Renal pelvis (tissue), 12 donors: Measurements from ENCODE around the gene RALB. TPM values are rescaled to one million over a fixed set of nuclear protein-coding genes. Genes with fewer than 3 reads are reported as not detected.

Source experiments
- DNase-seq: peaks from one replicate; pipeline ENCODE4 v3.0.0-alpha.2; 2013
- long read RNA-seq, 16 experiments: transcript quantifications; one replicate each; lab custom pipeline, GENCODE V29; 2026
- polyA plus RNA-seq, 3 donors: library from polyadenylated mRNA; unstranded; fragments of 120-200 nt; gene quantifications; one replicate each; pipeline ENCODE4 v1.2.1, GENCODE V29; 2013; ENCODE audit not compliant: insufficient read length in 3 of 3

RALB gene
- polyA plus RNA-seq = 10 to 100 TPM; 67.3 to 82.4 (median 78.0) TPM
- long read RNA-seq, donor 1, transcript RALB-203 (5 exons, 1,252 nt) = minor isoform, 12 of 40 reads
- long read RNA-seq, donor 1, transcript RALB-201 (5 exons, 2,344 nt) = major isoform, 16 of 40 reads
- long read RNA-seq, donor 1, partial matches to known transcripts = 12 of 40 reads
- long read RNA-seq, donor 1, other reads (novel, unspliced or antisense) = 0 of 40 reads
- long read RNA-seq, donor 2, transcript RALB-203 (5 exons, 1,252 nt) = minor isoform, 13 of 82 reads
- long read RNA-seq, donor 2, transcript RALB-201 (5 exons, 2,344 nt) = major isoform, 35 of 82 reads
- long read RNA-seq, donor 2, partial matches to known transcripts = 33 of 82 reads
- long read RNA-seq, donor 2, other reads (novel, unspliced or antisense) = 0 of 82 reads
- long read RNA-seq, donor 3, transcript RALB-203 (5 exons, 1,252 nt) = minor isoform, 5 of 19 reads
- long read RNA-seq, donor 3, transcript RALB-201 (5 exons, 2,344 nt) = major isoform, 14 of 19 reads
- long read RNA-seq, donor 3, partial matches to known transcripts = 0 of 19 reads
- long read RNA-seq, donor 3, other reads (novel, unspliced or antisense) = 0 of 19 reads
- long read RNA-seq, donor 4, transcript RALB-203 (5 exons, 1,252 nt) = minor isoform, 13 of 67 reads
- long read RNA-seq, donor 4, transcript RALB-201 (5 exons, 2,344 nt) = major isoform, 27 of 67 reads
- long read RNA-seq, donor 4, partial matches to known transcripts = 27 of 67 reads
- long read RNA-seq, donor 4, other reads (novel, unspliced or antisense) = 0 of 67 reads
- long read RNA-seq, donor 5, transcript RALB-201 (5 exons, 2,344 nt) = minor isoform, 7 of 15 reads
- long read RNA-seq, donor 5, transcript RALB-203 (5 exons, 1,252 nt) = major isoform, 8 of 15 reads
- long read RNA-seq, donor 5, partial matches to known transcripts = 0 of 15 reads
- long read RNA-seq, donor 5, other reads (novel, unspliced or antisense) = 0 of 15 reads
- long read RNA-seq, donor 6, transcript RALB-203 (5 exons, 1,252 nt) = minor isoform, 13 of 60 reads
- long read RNA-seq, donor 6, transcript RALB-201 (5 exons, 2,344 nt) = major isoform, 24 of 60 reads
- long read RNA-seq, donor 6, partial matches to known transcripts = 22 of 60 reads
- long read RNA-seq, donor 6, other reads (novel, unspliced or antisense) = 0 of 60 reads
- long read RNA-seq, donor 7, transcript RALB-201 (5 exons, 2,344 nt) = major isoform, 21 of 41 reads
- long read RNA-seq, donor 7, transcript RALB-203 (5 exons, 1,252 nt) = minor isoform, 10 of 41 reads
- long read RNA-seq, donor 7, partial matches to known transcripts = 10 of 41 reads
- long read RNA-seq, donor 7, other reads (novel, unspliced or antisense) = 0 of 41 reads
- long read RNA-seq, donor 8, transcript RALB-201 (5 exons, 2,344 nt) = major isoform, 10 of 11 reads
- long read RNA-seq, donor 8, partial matches to known transcripts = 0 of 11 reads
- long read RNA-seq, donor 8, other reads (novel, unspliced or antisense) = 0 of 11 reads
- long read RNA-seq, donor 9, transcript RALB-201 (5 exons, 2,344 nt) = major isoform, 16 of 31 reads
- long read RNA-seq, donor 9, partial matches to known transcripts = 11 of 31 reads
- long read RNA-seq, donor 9, other reads (novel, unspliced or antisense) = 0 of 31 reads
- long read RNA-seq, donor 10, transcript RALB-203 (5 exons, 1,252 nt) = minor isoform, 7 of 34 reads
- long read RNA-seq, donor 10, transcript RALB-201 (5 exons, 2,344 nt) = major isoform, 19 of 34 reads
- long read RNA-seq, donor 10, partial matches to known transcripts = 8 of 34 reads
- long read RNA-seq, donor 10, other reads (novel, unspliced or antisense) = 0 of 34 reads
- long read RNA-seq, donor 11, transcript RALB-201 (5 exons, 2,344 nt) = minor isoform, 8 of 27 reads
- long read RNA-seq, donor 11, transcript RALB-203 (5 exons, 1,252 nt) = major isoform, 10 of 27 reads
- long read RNA-seq, donor 11, partial matches to known transcripts = 9 of 27 reads
- long read RNA-seq, donor 11, other reads (novel, unspliced or antisense) = 0 of 27 reads
- long read RNA-seq, donor 12, transcript RALB-201 (5 exons, 2,344 nt) = major isoform, 31 of 65 reads
- long read RNA-seq, donor 12, transcript RALB-203 (5 exons, 1,252 nt) = minor isoform, 14 of 65 reads
- long read RNA-seq, donor 12, partial matches to known transcripts = 20 of 65 reads
- long read RNA-seq, donor 12, other reads (novel, unspliced or antisense) = 0 of 65 reads
- long read RNA-seq, donor 13, transcript RALB-201 (5 exons, 2,344 nt) = major isoform, 10 of 39 reads
- long read RNA-seq, donor 13, transcript RALB-203 (5 exons, 1,252 nt) = minor isoform, 9 of 39 reads
- long read RNA-seq, donor 13, partial matches to known transcripts = 20 of 39 reads
- long read RNA-seq, donor 13, other reads (novel, unspliced or antisense) = 0 of 39 reads
- long read RNA-seq, donor 14 = 0 reads
- long read RNA-seq, donor 15, transcript RALB-203 (5 exons, 1,252 nt) = minor isoform, 17 of 64 reads
- long read RNA-seq, donor 15, transcript RALB-201 (5 exons, 2,344 nt) = major isoform, 35 of 64 reads
- long read RNA-seq, donor 15, partial matches to known transcripts = 12 of 64 reads
- long read RNA-seq, donor 15, other reads (novel, unspliced or antisense) = 0 of 64 reads
- long read RNA-seq, donor 16, transcript RALB-203 (5 exons, 1,252 nt) = minor isoform, 11 of 37 reads
- long read RNA-seq, donor 16, transcript RALB-201 (5 exons, 2,344 nt) = major isoform, 21 of 37 reads
- long read RNA-seq, donor 16, partial matches to known transcripts = 5 of 37 reads
- long read RNA-seq, donor 16, other reads (novel, unspliced or antisense) = 0 of 37 reads

GRCh38 chr2:120252225-120253020 is at the start of gene RALB:
TSS of gene RALB (plus strand) at chr2:120252852. CDS start at chr2:120278665, 25,813 bp downstream.
- peak; percentile 99 for DNase-seq

GRCh38 chr2:120203251-120204021 is 49.2 kb upstream of the RALB start:
- no peak for DNase-seq

GRCh38 chr2:120204022-120204405 is 48.6 kb upstream of the RALB start:
- DNase-seq = no peak

GRCh38 chr2:120204417-120204816 is 48.2 kb upstream of the RALB start:
- DNase-seq = no peak

- no peak for DNase-seq
Measured at GRCh38 chr2:120204945-120205670, 47.5 kb upstream of the RALB start.

GRCh38 chr2:120206022-120206581 is 46.5 kb upstream of the RALB start:
- no peak for DNase-seq

- DNase-seq = no peak
Measured at GRCh38 chr2:120208381-120209353, 44.0 kb upstream of the RALB start.

- DNase-seq = no peak
Measured at GRCh38 chr2:120209427-120210269, 43.0 kb upstream of the RALB start.

- DNase-seq = no peak
Measured at GRCh38 chr2:120210270-120210693, 42.4 kb upstream of the RALB start.

GRCh38 chr2:120218181-120218580 is 34.5 kb upstream of the RALB start:
- no peak for DNase-seq

GRCh38 chr2:120219291-120219690 is 33.4 kb upstream of the RALB start:
- DNase-seq = no peak

- DNase-seq = no peak
Measured at GRCh38 chr2:120219766-120220165, 32.9 kb upstream of the RALB start.

- no peak for DNase-seq
Measured at GRCh38 chr2:120220756-120221155, 31.9 kb upstream of the RALB start.

- no peak for DNase-seq
Measured at GRCh38 chr2:120221616-120222015, 31.0 kb upstream of the RALB start.
